GM18909 (cell line): Measurements from ENCODE around the gene MRPS2.
"Not testable (repeated sequence)": the region's sequence is repeated elsewhere in the genome, so short reads cannot be mapped to it uniquely, and the experiment has no call there.

ENCODE experiments used
- ATAC-seq: cut with Tn5 transposase; IDR thresholded peaks from one replicate; pipeline ENCODE4 v1.9.1; 2021; ENCODE audit warnings: mild to moderate bottlenecking; ENCODE audit not compliant: unreplicated experiment, poor library complexity

The MRPS2 gene

GRCh38 chr9:135526730-135527571 is 26.5 kb downstream of the MRPS2 start:
- ATAC-seq, result no peak

GRCh38 chr9:135528842-135529435 is 28.5 kb downstream of the MRPS2 start:
- ATAC-seq, result not testable (repeated sequence)

GRCh38 chr9:135530146-135530545 is 29.7 kb downstream of the MRPS2 start:
- no peak for ATAC-seq

GRCh38 chr9:135531096-135531495 is 30.6 kb downstream of the MRPS2 start:
- ATAC-seq, result no peak

- ATAC-seq, result no peak
Observed at GRCh38 chr9:135533113-135533512, 32.6 kb downstream of the MRPS2 start.

- ATAC-seq, result no peak
Observed at GRCh38 chr9:135533674-135534073, 33.2 kb downstream of the MRPS2 start.

GRCh38 chr9:135534192-135534711 is 33.8 kb downstream of the MRPS2 start:
- ATAC-seq, result not testable (repeated sequence)

- ATAC-seq, result not testable (repeated sequence)
Observed at GRCh38 chr9:135534826-135535225, 34.3 kb downstream of the MRPS2 start.

- ATAC-seq, result not testable (repeated sequence)
Observed at GRCh38 chr9:135535631-135536030, 35.1 kb downstream of the MRPS2 start.

GRCh38 chr9:135536216-135536615 is 35.7 kb downstream of the MRPS2 start:
- no peak for ATAC-seq

- not testable (repeated sequence) for ATAC-seq
Observed at GRCh38 chr9:135543262-135543894, 42.9 kb downstream of the MRPS2 start.

GRCh38 chr9:135544981-135545635 is 44.6 kb downstream of the MRPS2 start:
- no peak for ATAC-seq

GRCh38 chr9:135545646-135546176 is 45.2 kb downstream of the MRPS2 start, which contains the start of gene OBP2A:
TSS of gene OBP2A (plus strand) at chr9:135546126. CDS start at chr9:135546181, 55 bp downstream.
- ATAC-seq, result not testable (repeated sequence)

GRCh38 chr9:135546792-135547617 is 46.5 kb downstream of the MRPS2 start:
- not testable (repeated sequence) for ATAC-seq

GRCh38 chr9:135547756-135548736 is 47.6 kb downstream of the MRPS2 start:
- ATAC-seq, result no peak

GRCh38 chr9:135549478-135550343 is 49.2 kb downstream of the MRPS2 start:
- not testable (repeated sequence) for ATAC-seq

GRCh38 chr9:135550344-135550918 is 49.9 kb downstream of the MRPS2 start:
- no peak for ATAC-seq
